ENCODE measurements around the gene OR52I2. TPM values are rescaled to one million over a fixed set of nuclear protein-coding genes. Genes with fewer than 3 reads are reported as not detected.

The OR52I2 gene
- polyA plus RNA-seq, 3 donors, result 0.04 TPM; not detected in 2

- no peak overlapping the region for H3K4me2 ChIP-seq (replicated peaks; ENCODE audit: extremely low read depth, low read length, poor library complexity, severe bottlenecking)
- H2AFZ ChIP-seq (ENCODE audit: insufficient read depth, low read depth, low read length, poor library complexity, severe bottlenecking), result no peak overlapping the region
- 67% methylated on average over 1 of the region's 3 CpGs for WGBS (ENCODE audit: insufficient coverage)
- peaks cover 8 to 10% of the 10 kb centered on the region in 2 donors for H3K27me3 ChIP-seq (ENCODE audit: control insufficient read depth in 2 of 2, insufficient read depth in 2 of 2, low read length in 2 of 2)
- no peak for TF ChIP-seq CTCF (IDR thresholded peaks at IDR 0.05)
- Mint-ChIP-seq H3K4me3 (no peak overlapping the region), H3K9me3 (no peaks in the 10 kb centered on the region), H3K36me3 (no peaks in the 10 kb centered on the region), H3K27ac (no peak overlapping the region), H3K27me3 (ENCODE audit: low read depth in 3 of 3) (peaks cover 10 to 38% (median 23%) of the 10 kb centered on the region in 3 donors), H3K4me1 (no peaks in the 10 kb centered on the region)
- DNase-seq, result no peak
- intact Hi-C loops (cut with micrococcal nuclease), result no loop called here
- no peaks in the 10 kb centered on the region for H4K20me1 ChIP-seq (ENCODE audit: insufficient read depth, low read length)
- H3K36me3 ChIP-seq (replicated peaks in 1 of 2; ENCODE audit: control insufficient read depth in 1 of 2, insufficient read depth in 2 of 2, low read length in 2 of 2), result no peaks in the 10 kb centered on the region
- H3K9ac ChIP-seq (ENCODE audit: insufficient read depth, low read length, poor library complexity, severe bottlenecking), result no peak overlapping the region
- H3K9me3 ChIP-seq (replicated peaks in 1 of 2; ENCODE audit: control insufficient read depth in 1 of 2, insufficient read depth in 1 of 2, low read length in 2 of 2), result no peaks in the 10 kb centered on the region
- H3K27ac ChIP-seq (ENCODE audit: low read depth in 1 of 2, low read length in 2 of 2), result no peak overlapping the region
- H3K79me2 ChIP-seq (ENCODE audit: insufficient read depth, low read length), result no peaks in the 10 kb centered on the region
- H3K4me3 ChIP-seq (replicated peaks in 1 of 3; ENCODE audit: low read depth in 2 of 3, low read length in 3 of 3), result no peak overlapping the region
- H3K4me1 ChIP-seq (ENCODE audit: control insufficient read depth in 1 of 2, insufficient read depth in 2 of 2, low read length in 2 of 2), result no peaks in the 10 kb centered on the region
Measured at GRCh38 chr11:4589017-4589416, 7.5 kb downstream of the OR52I2 start.

GRCh38 chr11:4593739-4594138 is 12.2 kb downstream of the OR52I2 start, which contains the start of gene OR52I1:
Gene OR52I1 (plus strand): TSS chr11:4594039. CDS start chr11:4594039, 0 bp downstream.
- Histone ChIP-seq H3K4me1 (ENCODE audit: control insufficient read depth in 1 of 2, insufficient read depth in 2 of 2, low read length in 2 of 2) (no peaks in the 10 kb centered on the region), H3K9me3 (replicated peaks in 1 of 2; ENCODE audit: control insufficient read depth in 1 of 2, insufficient read depth in 1 of 2, low read length in 2 of 2) (no peaks in the 10 kb centered on the region), H3K27me3 (ENCODE audit: control insufficient read depth in 2 of 2, insufficient read depth in 2 of 2, low read length in 2 of 2) (peaks cover 3 to 4% of the 10 kb centered on the region in 2 donors), H3K27ac (ENCODE audit: low read depth in 1 of 2, low read length in 2 of 2) (no peak within 1 kb of the TSS), H3K9ac (ENCODE audit: insufficient read depth, low read length, poor library complexity, severe bottlenecking) (no peak within 1 kb of the TSS), H2AFZ (ENCODE audit: insufficient read depth, low read depth, low read length, poor library complexity, severe bottlenecking) (no peak within 1 kb of the TSS), H4K20me1 (ENCODE audit: insufficient read depth, low read length) (no peaks in the 10 kb centered on the region), H3K79me2 (ENCODE audit: insufficient read depth, low read length) (no peaks in the 10 kb centered on the region), H3K4me3 (replicated peaks in 1 of 3; ENCODE audit: low read depth in 2 of 3, low read length in 3 of 3) (no peak within 1 kb of the TSS), H3K4me2 (replicated peaks; ENCODE audit: extremely low read depth, low read length, poor library complexity, severe bottlenecking) (no peak within 1 kb of the TSS), H3K36me3 (replicated peaks in 1 of 2; ENCODE audit: control insufficient read depth in 1 of 2, insufficient read depth in 2 of 2, low read length in 2 of 2) (peaks cover 6 to 8% of the 10 kb centered on the region in 2 donors)
- Mint-ChIP-seq H3K27me3 (ENCODE audit: low read depth in 3 of 3) (peaks cover 6 to 11% (median 8%) of the 10 kb centered on the region in 3 donors), H3K4me1 (no peaks in the 10 kb centered on the region), H3K4me3 (no peak within 1 kb of the TSS), H3K27ac (no peak within 1 kb of the TSS), H3K36me3 (peaks cover 14 to 19% of the 10 kb centered on the region in 2 donors), H3K9me3 (no peaks in the 10 kb centered on the region)
- TF ChIP-seq CTCF (IDR thresholded peaks at IDR 0.05), result no peak
- intact Hi-C loops (cut with micrococcal nuclease), result no loop called here
- WGBS (ENCODE audit: insufficient coverage), result no CpG with 5 or more reads among the region's 1 CpG
- DNase-seq, result no peak

Data from CD14-positive monocyte (primary cell).